HG02870 (cell line): ENCODE data around the gene POLD2.

ENCODE experiments used
- ATAC-seq: cut with Tn5 transposase; IDR thresholded peaks from one replicate; pipeline ENCODE4 v1.9.1; 2021; ENCODE audit warnings: mild to moderate bottlenecking, moderate library complexity; ENCODE audit not compliant: unreplicated experiment

POLD2 gene

DNA sequence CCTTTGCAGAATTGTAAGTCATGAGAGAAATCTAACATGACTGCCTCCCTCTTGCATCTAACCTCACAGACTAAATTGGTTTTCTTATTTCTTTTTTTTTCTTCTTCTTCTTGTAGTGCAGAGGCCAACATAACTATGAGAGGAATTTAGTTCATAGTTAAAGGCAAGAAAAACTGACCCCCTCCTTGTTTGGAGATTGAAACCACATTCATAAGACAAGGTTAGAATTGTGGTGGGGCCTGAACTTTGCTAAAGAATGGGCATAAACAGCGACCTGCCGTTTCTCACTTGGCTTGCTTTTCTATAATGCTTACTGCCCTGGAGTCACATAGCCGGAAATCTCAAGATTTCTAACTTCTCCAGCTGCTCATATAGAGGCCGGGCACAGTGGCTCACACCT is 38.6 kb downstream of the POLD2 start:
- no peak for ATAC-seq

GRCh38 chr7:44083796-44084195 is 39.6 kb downstream of the POLD2 start:
- ATAC-seq = no peak

GRCh38 chr7:44082541-44083207 is 40.7 kb downstream of the POLD2 start:
- ATAC-seq = peak; percentile 91

GRCh38 chr7:44081266-44081748 is 42.0 kb downstream of the POLD2 start:
- no peak for ATAC-seq

- no peak for ATAC-seq
These were observed 42.6 kb downstream of the POLD2 start for GRCh38 chr7:44080686-44081265.

GRCh38 chr7:44080118-44080517 is 43.2 kb downstream of the POLD2 start:
- no peak for ATAC-seq

DNA sequence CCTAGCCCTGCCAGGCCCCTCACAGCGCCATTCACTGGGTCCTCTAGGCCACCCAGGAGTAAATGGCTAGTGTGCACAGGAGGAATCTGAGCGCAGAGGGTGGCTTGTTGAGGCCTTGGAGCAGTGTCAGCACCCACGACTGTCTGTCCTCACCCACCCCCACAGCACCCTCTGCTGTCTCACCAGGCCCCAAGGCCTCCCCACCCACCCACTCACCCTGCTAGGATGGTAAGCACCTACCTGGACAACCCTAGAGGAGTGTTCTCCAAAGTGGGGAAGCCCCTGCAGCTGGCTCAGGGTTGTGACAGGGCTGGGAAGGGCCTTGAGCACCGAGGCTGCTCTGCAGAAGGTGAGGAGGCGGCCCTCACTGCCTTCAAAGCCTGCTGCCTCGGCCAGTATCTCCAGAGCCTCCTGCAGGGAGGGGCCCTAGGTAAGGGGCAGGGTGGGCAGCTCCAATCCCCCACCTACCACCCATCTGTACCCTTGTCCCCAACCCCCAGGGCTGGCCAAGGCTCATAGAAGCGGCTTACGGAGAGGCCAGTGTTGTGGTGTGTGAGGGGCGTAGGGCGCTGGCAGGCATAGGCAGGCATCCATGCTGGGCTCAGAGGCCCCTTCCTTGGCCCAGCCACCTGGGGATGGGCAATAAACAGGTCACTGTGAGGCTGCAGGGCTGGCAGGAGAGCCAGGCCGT is 43.9 kb downstream of the POLD2 start:
- no peak for ATAC-seq

- no peak for ATAC-seq
These were observed 44.8 kb downstream of the POLD2 start for GRCh38 chr7:44078521-44078920.

DNA sequence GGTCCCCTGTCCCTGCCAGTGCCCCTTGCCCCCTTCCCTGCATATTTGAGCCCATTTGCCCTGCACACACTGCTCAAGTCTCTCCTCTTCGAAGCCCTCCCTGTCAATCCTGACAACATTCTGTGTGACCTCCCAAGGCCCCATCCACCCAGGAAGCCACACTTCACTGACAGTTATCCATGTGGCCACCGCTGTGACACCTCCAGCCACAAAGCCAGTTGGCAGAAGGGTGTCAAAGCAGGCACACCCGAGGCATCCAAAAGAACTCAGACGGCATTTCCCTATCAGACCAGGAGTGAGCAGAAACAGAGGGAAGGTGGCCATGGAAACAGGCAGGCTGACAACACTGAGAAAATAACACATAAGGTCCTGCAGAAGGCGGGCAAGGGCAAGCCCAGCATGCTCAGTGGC is 45.7 kb downstream of the POLD2 start:
- ATAC-seq = no peak

DNA sequence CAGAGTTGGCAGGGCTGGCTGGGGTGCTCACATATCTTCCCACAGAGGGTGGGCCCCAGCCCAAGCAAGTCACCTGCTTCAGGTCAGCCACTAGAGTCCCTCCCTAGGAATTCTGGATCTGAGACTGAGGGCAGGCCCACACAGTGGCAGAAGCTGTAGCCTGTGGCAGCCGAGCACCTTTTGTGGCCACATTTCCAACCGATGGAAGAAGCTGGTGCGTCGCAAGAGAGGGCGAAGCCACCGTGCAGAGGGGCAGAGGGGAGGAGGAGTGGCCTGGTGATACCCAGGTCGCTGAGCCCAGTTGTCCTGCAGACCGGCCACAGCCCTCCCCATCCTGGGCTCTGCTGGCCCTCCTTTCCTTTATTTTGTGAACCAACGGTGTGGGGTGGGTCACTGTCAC is 46.3 kb downstream of the POLD2 start:
- ATAC-seq = no peak

DNA sequence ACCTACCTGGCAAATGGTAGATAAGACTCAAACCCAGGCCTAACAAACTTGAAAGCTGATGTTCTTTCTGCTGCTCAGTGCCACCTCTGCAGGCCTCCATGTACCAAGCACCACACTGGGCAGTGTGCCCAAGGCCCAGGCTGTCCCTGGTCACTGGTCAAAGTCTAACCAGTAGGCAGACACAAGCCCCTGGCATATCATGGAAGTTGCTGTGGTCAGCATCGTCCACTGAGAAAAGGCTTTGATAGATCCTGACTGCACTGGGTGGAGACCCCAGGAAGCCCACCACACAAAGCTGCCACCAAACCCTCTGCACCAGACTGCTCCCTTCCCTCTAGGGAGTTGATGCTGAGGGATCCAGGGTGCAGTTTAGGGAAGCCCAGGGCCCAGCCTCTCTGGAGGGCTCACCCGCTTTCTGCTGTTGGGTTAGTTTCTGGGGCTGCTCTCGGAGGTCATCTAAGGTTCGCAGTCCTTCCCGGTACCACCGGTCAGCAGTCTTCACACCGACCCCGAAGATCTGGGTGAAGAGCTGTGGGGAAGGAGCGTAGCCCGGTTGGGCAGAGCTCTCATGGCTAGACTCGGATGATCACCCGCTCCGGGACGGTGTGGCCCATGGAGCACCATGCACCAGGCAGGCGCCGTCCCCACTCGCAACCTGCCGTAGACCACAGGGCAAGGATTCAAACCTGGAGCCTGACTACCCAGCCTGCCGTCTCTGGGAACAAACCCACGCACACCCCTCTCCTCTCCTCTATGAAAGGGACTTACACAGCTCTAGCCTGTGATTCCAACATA is 47.0 kb downstream of the POLD2 start:
- no peak for ATAC-seq

DNA sequence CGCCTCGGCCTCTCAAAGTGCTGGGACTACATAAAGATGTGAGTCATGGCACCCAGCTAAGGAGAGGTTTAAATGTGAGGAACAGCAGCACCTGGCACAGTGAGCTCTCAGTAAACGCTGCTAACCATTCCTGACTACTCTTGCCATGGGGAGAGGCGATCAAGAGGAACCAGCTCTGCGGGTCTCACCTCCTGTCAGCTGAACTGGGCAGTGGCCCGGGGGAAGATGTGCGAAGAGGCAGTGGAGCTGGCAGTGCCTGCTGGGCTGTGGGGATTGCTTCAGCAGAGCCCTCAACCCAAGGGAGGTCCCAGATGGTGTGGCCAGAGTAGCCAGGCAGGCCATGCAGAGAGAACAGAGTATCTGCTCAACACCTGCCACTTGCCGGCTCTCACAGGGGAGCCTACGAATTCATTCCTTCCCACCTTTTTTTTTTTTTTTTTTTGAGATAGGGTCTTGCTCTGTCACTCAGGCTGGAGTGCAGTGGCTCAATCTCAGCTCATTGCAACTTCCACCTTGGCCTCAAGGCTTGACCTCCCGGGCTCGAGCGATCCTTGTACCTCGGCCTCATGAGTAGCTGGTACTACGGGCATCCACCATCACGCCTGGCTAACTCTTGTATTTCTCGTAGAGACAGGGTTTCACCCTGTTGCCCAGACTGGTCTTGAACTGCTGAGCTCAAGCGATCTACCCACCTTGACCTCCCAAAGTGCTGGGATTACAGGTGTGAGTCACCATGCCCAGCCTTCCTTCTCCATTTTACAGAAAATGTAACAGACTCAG is 47.9 kb downstream of the POLD2 start:
- no peak for ATAC-seq

- ATAC-seq = no peak
These were observed 49.0 kb downstream of the POLD2 start for GRCh38 chr7:44074349-44074695.

GRCh38 chr7:44073664-44074348 is 49.5 kb downstream of the POLD2 start:
- peak; percentile 74 for ATAC-seq

DNA sequence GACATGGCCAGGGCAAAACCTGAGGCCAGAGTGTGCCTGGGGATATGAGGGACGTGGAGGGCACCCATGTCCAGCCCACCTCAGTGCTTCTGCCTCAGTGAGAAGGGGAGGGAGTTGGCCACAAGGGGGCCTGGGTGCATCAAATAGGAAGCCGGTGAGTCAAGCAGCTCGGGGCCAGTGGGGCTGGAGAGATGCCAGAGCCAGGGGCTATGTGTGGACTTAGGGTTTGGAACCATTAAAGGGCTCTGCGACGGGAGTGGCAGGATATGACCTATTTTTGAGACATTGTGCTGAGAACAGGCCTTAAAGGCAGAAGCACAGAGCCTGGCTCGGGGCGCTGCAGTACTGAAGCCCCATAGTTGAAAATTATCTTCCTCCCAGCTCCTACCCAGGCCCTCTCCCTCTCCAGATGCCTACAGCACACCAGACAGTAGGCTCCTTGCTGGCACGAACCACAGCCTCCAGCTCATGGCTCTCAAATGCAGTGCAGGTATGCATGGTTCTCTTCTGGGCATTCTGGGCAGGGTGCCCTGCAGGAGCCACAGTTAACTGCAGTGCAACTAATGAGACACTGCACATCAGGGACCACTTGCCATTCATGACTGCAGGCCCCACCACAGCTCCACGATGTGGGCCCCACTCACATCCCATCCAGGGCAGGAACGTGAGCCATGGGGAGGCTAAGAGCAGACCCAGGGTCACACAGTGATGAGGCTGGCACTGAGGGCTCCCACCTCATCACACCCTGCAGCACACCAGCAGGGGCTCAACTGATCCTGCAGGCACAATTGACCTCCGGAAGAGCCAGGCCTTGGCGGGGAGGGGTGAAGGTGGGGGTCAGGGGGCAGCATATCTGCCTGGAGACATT is 50.8 kb downstream of the POLD2 start:
- no peak for ATAC-seq

DNA sequence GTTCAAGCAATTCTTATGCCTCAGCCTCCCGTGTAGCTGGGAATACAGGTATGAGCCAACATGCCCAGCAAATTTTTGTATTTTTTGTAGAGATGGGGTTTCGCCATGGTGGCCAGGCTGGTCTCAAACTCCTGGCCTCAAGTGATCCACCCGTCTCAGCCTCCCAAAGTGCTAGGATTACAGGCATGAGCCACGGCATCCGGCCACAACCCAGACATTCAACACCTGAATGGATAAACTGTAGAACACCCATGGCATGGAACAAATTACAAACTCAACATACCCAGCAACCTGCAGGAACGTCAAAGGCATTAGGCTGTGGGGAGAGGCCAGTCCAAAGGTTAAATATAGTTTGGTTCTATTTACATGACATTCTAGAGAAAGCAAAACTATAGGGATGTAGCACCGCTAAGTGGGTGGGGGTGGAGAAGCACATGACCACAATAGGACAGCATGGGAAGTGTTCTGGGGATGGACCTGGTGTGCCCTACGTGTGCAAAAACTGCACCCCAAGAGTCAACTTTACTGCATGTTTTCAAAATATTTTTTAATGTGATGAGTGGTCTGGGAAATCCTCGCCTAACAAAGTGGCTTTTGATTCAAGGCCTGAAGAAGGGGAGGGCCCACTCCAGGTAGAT is 51.5 kb downstream of the POLD2 start:
- ATAC-seq = no peak

- no peak for ATAC-seq
These were observed 55.3 kb downstream of the POLD2 start for GRCh38 chr7:44068054-44068453.

DNA sequence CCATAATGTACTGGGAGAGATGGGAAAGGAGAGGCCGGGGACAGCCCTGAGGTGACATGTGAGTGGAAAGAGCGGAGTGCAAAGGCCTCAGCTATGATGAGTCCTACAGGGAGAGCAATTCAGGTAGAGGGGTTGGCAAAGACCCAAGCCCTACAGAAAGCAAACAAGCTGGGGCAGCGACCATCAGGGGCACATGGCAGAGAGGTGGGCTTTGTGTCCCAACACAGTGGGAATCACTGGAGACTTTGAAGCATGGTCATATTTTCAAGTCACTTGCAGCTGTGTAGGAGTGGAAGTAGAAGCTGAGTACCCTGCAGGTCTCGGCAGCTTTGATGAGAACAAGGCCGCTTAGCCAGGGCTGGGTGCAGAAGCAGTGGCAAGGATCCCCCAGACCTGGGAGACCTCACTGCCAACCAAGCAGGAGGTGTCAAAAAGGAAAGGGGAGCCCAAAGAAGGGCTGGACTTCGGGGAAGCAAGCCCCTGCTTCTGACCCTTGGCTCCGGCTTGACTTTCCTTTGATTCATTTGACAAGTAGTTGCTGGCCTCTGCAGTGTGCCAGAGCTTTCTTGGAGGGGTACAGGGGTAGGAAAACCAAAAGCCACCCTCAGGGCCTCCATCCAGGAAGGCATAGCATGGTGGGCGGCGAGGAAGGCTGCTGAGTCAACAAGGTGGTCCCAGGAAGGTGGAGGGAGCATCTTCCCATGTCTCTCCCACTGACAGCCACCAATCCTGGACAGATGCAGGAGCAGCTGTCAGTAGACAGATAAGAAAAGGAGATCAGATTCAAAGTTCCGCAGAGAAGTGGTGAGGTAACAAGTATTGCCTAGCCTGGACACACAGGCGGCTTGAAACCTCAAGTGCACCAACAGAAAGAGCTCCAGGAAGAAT is 56.0 kb downstream of the POLD2 start:
- ATAC-seq = no peak
